OCI-LY1 (cell line): ENCODE measurements around the gene RPS3A.

ENCODE experiments used
- CTCF ChIP-seq: fragments of 200-600 bp; sonication (generic), shearing (Covaris generic); IDR thresholded peaks from 2 replicates; pipeline ENCODE4 v1.5.1; 2017; ENCODE audit warnings: mild to moderate bottlenecking, antibody characterized with exemption, low read length, moderate library complexity, mixed read lengths
- EZH2 ChIP-seq: fragments of 200-600 bp; sonication (generic), shearing (Covaris generic); IDR thresholded peaks from 2 replicates; pipeline ENCODE4 v1.8.0; 2017; ENCODE audit warnings: borderline replicate concordance, mixed run types, mild to moderate bottlenecking, antibody characterized with exemption, low read length, moderate library complexity, mixed read lengths

GRCh38 chr4:151143162-151143561, 43.7 kb downstream of the RPS3A start:
- TF ChIP-seq CTCF, result no peak
- TF ChIP-seq EZH2, result no peak
